Tongue (tissue), 2 donors: ENCODE data around the gene ARHGEF25. TPM values are rescaled to one million over a fixed set of nuclear protein-coding genes. Genes with fewer than 3 reads are reported as not detected.
"Not testable (repeated sequence)": the region's sequence is repeated elsewhere in the genome, so short reads cannot be mapped to it uniquely, and the experiment has no call there.

Experiments
- DNase-seq: peaks from one replicate; pipeline ENCODE4 v3.0.0-alpha.2; 2015
- total RNA-seq: library from RNA; depleted of rRNA; stranded (reverse); fragments of >200 nt; gene quantifications from one replicate; pipeline ENCODE4 v1.2.3, GENCODE V29; 2014

ARHGEF25 gene
- total RNA-seq, 1 donor from 2014 or later: 18.6 TPM

- peak; percentile 48 for DNase-seq
These were observed 1.3 kb upstream of the ARHGEF25 start for GRCh38 chr12:57609781-57610553.

GRCh38 chr12:57610554-57611107 lies 604 bp upstream of the ARHGEF25 start:
- peak; percentile 70 for DNase-seq

GRCh38 chr12:57611827-57612710 lies 834 bp downstream of the ARHGEF25 start:
- DNase-seq: no peak

GRCh38 chr12:57612711-57613426 lies 1.6 kb downstream of the ARHGEF25 start:
- DNase-seq: no peak

GRCh38 chr12:57613427-57614109 lies 2.3 kb downstream of the ARHGEF25 start:
- no peak for DNase-seq

GRCh38 chr12:57614178-57614947 lies 3.1 kb downstream of the ARHGEF25 start:
- peak; percentile 35 for DNase-seq

GRCh38 chr12:57614948-57615500 lies 3.8 kb downstream of the ARHGEF25 start:
- DNase-seq: no peak

GRCh38 chr12:57615637-57616036 lies 4.4 kb downstream of the ARHGEF25 start:
- DNase-seq: no peak

- no peak for DNase-seq
These were observed 5.3 kb downstream of the ARHGEF25 start for GRCh38 chr12:57616383-57617101.

GRCh38 chr12:57617942-57618341 lies 6.7 kb downstream of the ARHGEF25 start:
- no peak for DNase-seq

GRCh38 chr12:57618431-57618830 lies 7.2 kb downstream of the ARHGEF25 start:
- DNase-seq: not testable (repeated sequence)

- DNase-seq: no peak
These were observed 7.8 kb downstream of the ARHGEF25 start for GRCh38 chr12:57618966-57619433.

GRCh38 chr12:57619434-57620244 lies 8.4 kb downstream of the ARHGEF25 start:
- no peak for DNase-seq

- no peak for DNase-seq
These were observed 9.2 kb downstream of the ARHGEF25 start for GRCh38 chr12:57620245-57620935.

GRCh38 chr12:57620936-57621496 lies 9.8 kb downstream of the ARHGEF25 start:
- DNase-seq: peak; percentile 13

GRCh38 chr12:57621497-57622292 lies 10.5 kb downstream of the ARHGEF25 start:
- peak; percentile 76 for DNase-seq
